HG02610 (cell line): ENCODE data around the gene CYP2W1.

Experiments used
- ATAC-seq: cut with Tn5 transposase; IDR thresholded peaks from one replicate; pipeline ENCODE4 v1.9.1; 2021; ENCODE audit warnings: mild to moderate bottlenecking, moderate library complexity; ENCODE audit not compliant: unreplicated experiment

Gene CYP2W1

GRCh38 chr7:981793-982510 is 1.0 kb upstream of the CYP2W1 start:
- no peak for ATAC-seq

- ATAC-seq: no peak
Measured at GRCh38 chr7:982511-983003, 424 bp upstream of the CYP2W1 start.

DNA sequence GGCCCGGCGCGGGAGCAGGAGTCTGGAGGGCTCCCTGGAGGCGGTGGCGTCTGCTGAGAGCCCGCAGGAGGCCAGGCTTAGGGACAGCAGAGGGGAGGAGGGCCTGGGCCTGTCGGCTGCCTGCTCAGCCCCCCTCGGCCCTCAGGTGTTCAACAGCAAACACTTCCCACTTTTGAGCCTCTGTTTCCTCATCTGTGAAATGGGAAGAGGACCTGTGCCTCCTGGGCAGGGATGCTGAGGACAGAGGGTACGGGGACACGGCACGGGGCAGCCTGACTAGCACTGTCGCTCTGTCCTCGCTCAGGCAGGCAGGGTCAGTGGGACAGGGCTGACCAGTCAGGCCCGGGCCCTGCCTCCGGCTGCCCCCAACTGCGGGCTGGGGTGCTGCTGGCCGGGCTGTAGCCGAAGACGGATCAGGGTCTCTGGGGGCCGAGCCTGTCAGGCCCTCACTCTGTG is 663 bp downstream of the CYP2W1 start:
- no peak for ATAC-seq

DNA sequence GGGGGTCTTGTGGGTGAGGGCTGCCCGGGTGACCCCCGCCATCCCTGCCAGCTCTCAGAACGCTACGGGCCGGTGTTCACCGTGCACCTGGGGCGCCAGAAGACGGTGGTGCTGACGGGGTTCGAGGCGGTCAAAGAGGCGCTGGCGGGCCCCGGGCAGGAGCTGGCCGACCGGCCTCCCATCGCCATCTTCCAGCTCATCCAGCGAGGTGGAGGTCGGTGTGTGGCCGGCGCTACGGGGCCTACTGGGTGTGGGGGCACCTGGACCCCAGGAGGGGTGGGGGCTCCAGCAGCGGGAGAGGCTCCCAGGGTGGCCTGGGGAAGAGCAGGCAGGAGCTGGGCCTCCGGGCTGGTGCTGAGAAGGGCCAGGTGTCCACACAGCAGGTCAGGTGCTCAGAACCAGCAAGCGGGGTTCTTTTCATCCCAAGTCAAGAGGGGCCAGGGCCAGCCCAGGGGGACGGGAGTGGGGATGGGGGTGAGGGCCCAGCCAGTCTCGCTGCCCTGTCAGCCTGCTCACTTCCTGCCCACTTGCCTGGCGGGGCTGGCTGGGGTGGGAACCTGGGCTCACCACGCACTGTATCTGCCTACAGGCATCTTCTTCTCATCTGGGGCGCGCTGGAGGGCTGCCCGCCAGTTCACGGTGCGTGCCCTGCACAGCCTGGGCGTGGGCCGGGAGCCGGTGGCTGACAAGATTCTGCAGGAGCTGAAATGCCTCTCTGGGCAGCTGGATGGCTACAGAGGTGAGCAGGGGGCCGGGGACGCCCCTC is 1.6 kb downstream of the CYP2W1 start:
- ATAC-seq: no peak

DNA sequence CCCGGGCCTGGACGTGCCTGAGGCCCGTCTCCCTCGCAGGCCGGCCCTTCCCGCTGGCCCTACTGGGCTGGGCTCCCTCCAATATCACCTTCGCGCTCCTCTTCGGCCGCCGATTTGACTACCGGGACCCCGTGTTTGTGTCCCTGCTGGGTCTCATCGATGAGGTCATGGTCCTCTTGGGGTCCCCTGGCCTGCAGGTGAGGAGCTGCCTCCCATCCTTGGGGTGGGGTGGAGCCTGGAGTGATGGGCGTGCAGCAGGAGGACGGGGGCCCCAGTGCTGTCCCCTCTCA is 2.1 kb downstream of the CYP2W1 start:
- ATAC-seq: no peak

- no peak for ATAC-seq
Measured at GRCh38 chr7:985915-986741, 3.1 kb downstream of the CYP2W1 start.

GRCh38 chr7:986766-987751 is 4.1 kb downstream of the CYP2W1 start:
- ATAC-seq: no peak

DNA sequence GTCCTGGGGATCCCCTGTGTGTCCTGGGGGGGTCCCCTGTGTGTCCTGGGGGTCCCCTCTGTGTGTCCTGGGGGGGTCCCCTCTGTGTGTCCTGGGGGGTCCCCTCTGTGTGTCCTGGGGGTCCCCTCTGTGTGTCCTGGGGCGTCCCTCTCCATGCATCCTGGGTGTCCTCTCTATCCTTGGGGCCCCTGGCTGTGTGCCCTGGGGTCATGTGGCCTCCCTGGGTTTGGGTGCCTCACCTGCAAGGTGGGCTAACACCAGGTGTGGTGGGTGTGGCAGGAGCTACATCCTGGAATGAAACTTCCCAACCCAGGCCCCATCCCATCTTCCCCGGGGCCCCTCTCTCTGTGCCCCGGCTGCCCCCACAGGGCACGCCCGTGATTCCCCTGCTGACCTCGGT is 4.9 kb downstream of the CYP2W1 start:
- ATAC-seq: no peak

DNA sequence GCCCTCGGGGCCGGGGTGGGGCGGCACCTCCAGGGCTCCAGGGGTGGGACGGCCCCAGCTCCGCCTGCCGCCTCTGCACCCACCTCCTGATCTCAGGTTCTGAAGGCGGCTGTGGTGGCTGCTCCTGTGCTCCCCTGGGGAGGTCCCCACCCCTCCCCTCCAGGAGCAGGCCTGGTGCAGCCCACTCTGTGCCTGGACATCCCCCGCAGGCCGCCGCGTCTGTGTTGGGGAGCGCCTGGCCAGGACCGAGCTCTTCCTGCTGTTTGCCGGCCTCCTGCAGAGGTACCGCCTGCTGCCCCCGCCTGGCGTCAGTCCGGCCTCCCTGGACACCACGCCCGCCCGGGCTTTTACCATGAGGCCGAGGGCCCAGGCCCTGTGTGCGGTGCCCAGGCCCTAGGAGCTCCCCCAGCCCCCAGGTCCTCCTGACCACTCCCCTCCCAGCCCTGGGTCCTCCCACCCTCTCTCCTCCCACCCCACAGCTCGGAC is 5.5 kb downstream of the CYP2W1 start:
- no peak for ATAC-seq

DNA sequence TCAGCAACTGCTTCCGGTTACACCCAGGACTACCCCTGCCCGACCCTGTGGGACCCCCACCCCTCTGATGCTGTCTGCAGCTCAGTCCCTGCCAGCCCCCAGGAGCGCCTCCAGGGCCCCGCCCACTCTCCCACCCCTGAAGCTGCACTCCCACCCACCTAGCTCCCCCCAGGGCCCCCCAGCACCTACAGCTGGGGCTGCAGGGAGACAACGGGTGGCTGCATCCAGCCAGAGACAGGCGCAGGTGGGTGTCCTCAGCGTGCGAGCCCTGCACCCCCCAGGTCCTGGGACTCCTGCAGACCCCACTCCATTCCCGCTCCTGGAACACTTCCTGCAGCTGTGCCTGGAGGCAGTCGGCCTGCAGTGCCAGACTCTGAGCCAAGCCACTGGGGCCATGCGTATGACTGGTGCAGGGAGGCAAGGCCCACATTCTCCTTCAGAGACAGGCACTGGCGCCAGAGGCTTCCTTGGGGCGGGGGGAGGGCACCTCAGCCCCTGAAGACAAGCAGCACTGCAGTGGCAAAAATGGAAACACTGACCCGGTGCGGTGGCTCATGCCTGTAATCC is 6.1 kb downstream of the CYP2W1 start:
- ATAC-seq: no peak

DNA sequence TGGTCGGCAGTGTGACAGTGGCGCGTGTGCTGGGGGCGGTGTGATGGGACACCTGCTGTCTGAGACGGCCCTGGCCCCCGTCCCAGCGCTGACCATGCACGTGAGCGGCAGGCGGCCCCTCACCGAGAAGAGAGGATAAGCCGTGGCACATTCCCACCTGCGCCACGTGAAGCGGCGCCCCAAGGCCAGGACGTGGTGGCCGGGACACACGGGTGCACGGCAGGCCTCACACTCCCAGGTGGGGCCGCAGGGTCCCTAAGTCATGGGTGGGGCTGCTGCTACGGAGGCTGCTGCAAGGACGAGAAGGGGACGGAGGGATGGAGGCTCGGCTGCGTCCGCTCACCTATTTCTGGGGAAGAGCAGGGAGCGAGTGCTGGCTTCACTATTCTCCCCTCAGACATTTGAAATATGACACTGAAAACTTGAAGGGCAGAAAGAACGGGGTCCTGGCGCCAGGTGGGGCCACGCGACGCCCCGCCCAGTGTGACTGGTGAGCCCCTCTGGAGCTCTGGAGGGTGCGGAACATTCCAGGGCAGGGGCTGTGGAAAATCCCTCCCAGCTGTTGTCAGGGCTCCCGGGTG is 7.5 kb downstream of the CYP2W1 start:
- no peak for ATAC-seq

DNA sequence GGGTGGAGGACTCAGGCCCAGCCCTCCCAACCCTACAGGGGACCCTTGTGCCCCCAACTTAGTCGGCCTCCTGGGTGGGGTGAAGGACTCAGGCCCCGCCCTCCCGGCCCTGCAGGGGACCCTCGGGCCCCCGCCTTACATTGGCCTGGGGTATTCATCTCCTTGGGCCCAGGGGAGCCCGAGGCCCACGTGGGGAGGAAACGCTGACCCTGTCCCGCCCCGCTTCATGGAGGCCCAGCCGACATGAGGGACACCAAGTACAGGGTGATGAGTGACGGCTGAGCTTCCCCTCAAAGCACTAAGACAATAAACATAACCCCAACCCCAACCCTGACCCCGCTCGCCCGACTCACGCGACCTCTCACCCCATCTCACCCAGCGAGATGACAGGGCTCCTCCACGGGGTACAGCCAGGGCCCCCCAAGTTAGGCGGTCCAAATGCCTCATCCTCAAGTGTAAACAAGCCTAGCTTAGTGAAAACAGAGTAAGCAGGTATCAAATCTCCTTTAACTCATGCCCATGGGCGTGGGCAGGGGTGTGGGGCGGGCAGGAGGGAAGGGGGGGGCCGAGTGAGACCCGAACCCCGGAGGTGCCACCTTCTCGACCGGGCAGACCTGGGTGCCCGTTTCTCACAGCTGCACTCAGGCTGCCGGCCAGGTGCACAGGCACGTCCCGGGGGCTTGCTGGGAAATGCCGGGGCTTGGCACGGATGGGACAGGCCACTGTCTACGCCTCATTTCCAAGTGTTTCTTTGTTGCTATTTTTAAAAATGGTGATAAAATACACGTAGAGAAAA is 8.2 kb downstream of the CYP2W1 start:
- no peak for ATAC-seq

- ATAC-seq: no peak
Measured at GRCh38 chr7:991729-992656, 9.0 kb downstream of the CYP2W1 start.

- ATAC-seq: peak; percentile 73
Measured at GRCh38 chr7:992709-993607, 10.0 kb downstream of the CYP2W1 start.

GRCh38 chr7:994592-995308 is 11.8 kb downstream of the CYP2W1 start:
- no peak for ATAC-seq

DNA sequence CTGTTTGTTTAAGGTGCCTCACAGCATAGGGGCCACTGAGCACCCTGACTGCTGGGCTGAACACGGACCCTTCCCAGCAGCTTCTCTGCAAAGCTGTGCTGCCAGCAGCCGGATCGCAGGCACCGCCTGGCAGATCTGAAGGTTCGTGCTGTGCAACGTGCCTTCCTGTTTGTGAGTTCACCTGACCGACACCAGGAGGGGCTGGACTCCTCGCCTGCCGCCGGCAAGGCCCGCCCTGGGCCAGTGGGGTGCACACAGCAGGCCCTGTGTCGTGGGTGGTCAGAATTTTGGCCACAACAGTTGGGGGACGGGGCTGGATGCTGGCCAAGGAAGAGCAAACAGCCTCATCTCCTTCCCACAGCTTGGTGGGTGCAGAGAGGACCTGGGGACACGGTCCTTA is 12.6 kb downstream of the CYP2W1 start:
- ATAC-seq: no peak
